HL-60/S4 (cell line): ENCODE data around the gene DUSP9.
"Not testable (repeated sequence)": the region's sequence is repeated elsewhere in the genome, so short reads cannot be mapped to it uniquely, and the experiment has no call there.

ENCODE experiments used
- in situ Hi-C: fragments of 300-500 bp; cut with MboI; formaldehyde crosslinking; loops from 2 replicates; pipeline ENCODE4 v1.14.3; 2022; ENCODE audit warnings: low sequenced_read_pairs

DUSP9 gene, protein sequence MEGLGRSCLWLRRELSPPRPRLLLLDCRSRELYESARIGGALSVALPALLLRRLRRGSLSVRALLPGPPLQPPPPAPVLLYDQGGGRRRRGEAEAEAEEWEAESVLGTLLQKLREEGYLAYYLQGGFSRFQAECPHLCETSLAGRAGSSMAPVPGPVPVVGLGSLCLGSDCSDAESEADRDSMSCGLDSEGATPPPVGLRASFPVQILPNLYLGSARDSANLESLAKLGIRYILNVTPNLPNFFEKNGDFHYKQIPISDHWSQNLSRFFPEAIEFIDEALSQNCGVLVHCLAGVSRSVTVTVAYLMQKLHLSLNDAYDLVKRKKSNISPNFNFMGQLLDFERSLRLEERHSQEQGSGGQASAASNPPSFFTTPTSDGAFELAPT

DNA sequence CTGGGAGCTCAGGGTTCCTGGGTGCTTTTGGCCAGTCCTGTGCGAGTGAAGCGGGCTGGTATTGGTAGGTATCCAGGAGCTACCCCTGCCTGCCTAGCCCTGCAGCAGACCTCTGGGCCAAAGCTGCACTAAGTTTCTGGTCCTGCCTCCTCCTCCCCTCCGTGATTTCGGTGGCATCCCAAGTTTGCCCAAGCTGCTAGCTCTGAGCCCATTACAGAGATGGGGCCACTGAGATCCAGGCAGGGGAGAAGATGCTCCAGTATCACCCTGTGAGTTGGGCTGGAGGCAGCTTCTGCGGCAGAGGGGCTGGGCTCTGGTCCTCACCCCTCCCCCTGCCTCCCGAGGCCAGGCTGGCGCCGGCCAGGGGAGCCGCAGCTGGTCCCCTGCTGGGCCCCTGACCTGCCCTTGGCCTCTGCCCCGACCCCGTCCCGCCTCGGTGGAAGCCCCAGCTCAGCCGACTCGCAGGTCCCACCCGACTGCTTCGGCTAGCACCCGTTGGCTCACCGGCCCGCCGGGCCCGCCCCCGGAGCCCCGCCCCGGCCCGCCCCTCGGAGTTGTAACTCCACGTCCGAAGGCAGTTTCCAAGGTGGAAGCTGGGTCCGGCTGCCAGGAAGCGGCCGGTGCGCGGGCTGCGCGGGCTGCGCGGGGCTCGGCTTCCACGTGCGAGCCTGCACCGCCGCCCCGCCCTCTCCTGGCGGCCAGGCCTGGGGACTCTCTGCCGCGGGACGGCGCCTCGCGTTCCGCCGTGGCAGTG lies at the start of gene DUSP9:
Gene DUSP9 (plus strand): TSS at position 584 of the 754 bp plus-strand sequence. CDS start 751 bp downstream, outside the sequence.
- in situ Hi-C loops, result loop anchor here (5.0 kb wide), 1 partner anchor 94 kb away; no protein-coding TSS in a partner anchor

DNA sequence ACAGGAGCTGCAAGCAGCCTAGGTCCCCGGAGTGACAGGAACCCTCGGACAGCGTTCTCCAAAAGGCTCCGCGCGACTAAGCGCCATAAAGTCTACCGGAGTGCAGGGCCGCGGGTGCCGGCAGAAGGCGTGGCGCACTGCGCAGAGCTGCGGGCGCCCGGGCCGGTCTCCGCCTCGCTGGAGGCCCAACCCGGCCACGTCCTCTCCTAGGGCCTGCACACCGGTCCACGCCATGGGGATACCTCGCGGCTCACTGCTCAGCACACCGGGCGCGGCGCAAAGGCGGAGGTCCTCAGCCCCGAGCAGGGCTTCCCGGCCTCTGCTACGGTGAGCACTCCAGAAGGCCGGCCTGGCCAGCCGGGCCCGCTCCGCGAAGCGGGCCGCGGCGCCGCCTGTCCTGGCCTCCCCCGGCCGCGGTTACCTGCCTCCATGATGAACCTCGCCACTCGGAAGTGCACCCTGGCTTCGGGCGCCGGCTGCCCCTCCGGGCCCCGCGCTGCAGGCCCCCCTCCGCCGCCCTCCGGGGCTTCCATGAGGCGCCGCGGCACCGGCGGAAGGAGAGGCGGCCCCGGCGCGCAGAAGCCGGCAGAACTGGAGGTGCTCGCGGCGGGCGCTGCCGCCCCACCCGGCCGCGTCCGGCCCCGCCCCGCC lies 48.3 kb upstream of the DUSP9 start, which contains the start of gene CCNQ:
Gene CCNQ (minus strand): TSS at position 599 of the 651 bp plus-strand sequence. CDS start 66 bp downstream, at position 533.
- in situ Hi-C loops, result no loop called here

DNA sequence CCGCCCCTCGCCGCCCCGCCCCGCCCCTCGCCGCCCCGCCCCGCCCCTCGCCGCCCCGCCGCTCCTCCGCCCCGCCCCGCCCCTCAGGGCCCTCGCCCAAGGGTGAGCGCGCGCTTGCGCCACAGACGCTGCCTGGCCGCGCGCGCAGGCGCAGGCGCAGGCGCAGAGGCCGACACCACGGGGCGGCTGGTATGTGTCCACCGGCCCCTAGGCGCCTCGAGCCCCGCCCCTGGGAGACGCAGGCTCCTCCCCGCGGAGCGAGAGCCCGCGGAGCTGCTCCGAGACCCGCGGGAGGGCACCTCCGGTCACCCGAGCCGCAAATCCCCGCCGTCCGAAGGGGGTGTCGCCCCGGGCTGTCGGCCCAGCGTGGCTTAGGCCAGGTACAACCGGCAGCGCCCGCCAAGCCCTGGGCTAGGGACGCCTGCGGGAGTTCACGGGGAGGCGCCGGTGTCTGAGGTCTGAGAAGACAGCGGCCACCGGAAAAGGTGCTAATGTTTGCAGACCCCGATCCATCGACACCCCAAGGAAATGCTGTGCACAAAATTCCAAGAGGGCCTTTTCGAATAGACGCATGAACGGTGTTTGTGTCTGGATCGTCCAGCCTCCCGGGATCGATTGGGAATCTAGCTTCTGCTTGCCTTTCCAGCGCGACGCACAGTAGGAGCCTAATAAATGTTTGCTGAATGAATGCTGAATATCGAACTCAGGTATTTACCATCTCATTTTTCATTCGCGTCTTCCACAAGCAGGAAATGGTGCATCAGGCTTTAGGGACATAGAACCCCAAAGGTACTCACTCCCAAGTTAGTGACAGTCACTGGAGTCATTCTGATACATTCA lies 47.6 kb upstream of the DUSP9 start:
- in situ Hi-C loops, result no loop called here

DNA sequence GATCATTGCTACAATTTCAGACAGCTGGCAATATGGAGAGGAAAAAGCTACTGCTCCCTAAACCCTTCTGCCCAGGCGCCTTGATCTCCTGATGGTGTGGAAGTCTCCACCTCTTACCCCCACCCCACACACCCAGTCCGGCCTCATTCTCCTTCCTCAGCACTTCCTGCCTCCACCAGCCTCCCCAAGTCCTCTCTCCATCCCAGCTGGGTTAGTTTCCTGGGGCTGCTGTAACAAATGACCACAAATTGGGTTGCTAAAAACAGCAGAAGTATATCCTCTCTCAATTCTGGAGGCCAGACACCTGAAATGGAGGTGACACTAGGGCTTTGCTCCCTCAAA lies 47.0 kb upstream of the DUSP9 start:
- in situ Hi-C loops, result no loop called here

DNA sequence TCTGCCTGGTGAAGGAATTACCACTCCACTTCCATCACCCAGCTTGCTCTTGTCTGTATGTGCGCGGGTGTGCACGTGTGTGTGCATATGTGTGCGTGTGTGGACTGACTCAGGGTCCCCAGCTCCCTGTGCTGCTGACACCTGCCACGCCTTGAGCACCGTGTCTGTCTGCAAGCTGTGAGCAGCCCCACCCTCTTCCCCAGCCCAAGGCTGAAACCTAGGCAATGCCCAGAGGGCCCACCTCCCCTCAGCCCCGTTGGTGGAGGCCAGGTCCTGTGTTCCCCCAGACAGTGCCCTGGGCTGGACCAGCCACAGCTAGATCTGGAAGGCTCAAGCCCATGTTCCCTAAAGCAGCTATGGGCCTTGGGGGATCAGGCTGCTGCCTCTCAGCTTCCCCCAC lies 46.1 kb upstream of the DUSP9 start:
- in situ Hi-C loops, result no loop called here

DNA sequence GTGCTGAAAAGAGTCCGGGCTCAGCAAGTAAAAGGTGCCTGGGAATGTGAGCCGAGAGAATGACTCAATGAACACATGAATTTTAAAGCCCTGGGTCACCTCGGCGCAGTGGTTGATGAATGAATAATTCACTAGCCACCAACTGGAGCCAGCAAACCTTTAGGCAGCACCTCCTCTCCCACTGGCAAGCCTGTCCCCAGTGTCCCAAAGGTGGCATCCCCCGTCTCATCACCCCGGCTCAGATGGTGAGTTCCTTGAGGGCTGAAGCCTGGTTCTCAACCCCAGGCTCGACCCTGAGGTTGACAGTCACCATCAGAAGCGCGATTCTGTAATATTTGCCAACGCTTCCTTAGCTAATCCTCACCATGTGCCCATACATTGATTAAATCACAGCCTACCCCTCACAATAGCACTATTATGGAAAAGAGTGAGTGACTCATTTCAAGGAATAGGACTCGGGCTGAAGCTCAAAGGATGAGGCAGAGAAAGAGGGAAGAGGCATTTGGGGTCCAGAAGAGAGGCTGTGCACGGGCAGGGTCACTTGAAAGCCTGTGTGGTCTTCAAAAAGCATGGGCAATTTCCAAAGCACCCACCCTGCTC lies 45.4 kb upstream of the DUSP9 start:
- in situ Hi-C loops, result no loop called here

DNA sequence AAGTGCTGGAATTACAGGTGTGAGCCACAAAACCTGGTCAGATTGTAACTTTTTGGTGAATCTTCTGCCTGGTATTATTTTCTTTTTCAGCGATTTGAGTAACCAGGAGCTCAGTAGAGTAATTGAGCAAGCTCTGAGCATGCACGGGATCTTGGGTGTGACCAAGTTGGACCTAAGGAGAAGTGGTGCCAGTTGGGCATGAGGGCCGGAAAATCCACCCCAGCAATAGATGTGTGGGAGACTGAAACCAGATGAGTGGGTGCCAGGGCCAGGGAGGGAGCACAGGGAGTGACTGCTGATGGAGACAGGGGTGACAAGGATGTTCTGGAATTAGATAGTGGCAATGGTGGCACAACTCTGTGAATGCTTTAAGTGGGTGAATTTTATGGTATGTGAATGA lies 44.4 kb upstream of the DUSP9 start:
- in situ Hi-C loops, result no loop called here

DNA sequence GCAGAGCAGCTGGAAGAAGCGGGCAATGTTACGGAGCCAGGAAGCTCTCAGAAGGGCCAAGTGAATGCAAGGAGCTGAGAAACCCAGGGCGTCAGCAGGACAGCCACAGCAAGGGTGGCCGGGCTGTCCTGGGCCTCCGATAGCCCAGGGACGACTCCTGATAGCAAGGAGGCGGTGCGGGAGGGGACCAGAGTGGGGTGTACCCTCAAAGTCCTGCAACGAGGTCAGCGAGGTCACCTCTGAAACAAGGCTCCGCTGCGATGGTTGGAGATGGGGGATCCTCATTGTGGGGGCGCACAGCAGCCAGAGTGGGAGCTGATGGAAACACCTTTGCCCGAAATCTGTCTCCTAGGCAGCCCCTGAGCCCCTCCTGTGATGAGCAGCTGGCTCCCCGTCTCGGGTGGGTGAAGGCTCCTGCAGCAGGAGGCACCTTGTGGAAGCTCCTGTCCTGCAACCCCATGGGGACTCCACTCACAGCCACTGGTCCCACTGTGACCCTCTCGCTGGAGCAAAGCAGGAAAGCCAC lies 43.8 kb upstream of the DUSP9 start:
- in situ Hi-C loops, result no loop called here

DNA sequence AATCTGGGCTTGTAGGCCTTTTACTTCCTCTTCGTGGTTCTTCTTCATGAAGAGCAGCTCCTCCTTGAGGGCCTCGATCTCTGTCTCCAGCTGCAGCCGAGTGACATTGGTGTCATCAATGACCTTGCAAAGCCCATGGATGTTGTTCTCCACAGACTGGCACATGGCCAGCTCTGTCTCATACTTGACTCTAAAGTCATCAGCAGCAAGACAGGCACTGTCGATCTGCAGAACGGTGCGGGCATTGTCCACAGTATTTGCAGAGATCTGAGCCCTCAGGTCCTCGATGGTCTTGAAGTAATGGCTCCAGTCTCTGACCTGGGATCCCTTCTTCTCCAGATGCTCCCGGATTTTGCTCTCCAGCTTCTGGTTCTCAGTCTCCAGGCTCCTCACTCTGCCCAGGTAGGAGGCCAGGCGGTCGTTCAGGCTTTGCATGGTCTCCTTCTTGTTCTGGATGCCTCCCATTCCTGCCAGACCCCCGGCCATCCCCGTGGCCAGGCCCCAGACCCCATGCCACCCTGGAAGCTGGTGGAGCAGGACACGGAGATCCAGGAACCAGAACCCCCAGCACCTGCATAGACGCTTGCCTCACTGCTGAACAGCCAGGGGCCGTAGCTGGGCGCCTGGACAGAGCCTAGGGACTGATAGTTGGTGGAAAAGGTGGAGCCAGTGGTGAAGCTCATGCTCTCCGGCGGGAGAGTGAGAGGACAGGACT lies 42.2 kb upstream of the DUSP9 start:
- in situ Hi-C loops, result not testable (repeated sequence)

DNA sequence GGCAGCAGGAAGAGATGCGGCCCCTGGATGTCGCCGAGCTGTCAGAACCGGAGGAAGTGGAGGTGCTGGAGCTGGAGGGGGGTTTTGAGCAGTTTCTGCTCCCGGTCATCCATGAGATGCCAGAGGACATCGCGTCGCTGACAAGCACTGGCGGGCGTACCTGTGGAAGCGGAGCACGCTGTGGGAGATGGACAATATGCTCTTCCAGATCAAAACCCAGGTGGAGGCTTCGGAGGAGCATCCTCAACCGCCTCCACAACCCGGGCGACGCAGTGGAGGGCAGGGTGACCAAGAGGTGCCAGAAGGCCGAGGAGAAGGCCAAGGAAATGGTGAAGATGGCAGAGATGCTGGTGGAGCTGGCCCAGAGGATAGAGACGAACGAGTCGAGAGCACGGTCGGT lies 40.5 kb upstream of the DUSP9 start:
- in situ Hi-C loops, result no loop called here

DNA sequence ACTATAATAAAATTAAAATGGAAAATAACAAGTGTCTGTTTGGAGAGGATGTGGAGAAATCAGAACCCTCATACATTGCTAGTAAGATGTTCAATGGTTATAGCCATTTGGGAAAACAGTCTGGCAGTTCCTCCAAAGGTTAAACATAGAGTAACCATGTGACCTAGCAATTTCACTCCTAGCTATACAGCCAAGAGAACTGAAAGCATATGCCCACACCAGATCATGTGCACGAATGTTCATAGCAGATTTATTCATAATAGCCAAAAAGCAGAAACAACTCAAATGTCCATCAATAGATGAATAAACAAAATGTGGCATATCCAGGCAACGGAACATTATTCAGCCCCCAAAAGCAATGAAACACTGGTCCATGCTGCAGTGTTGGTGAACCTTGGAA lies 38.6 kb upstream of the DUSP9 start:
- in situ Hi-C loops, result no loop called here

DNA sequence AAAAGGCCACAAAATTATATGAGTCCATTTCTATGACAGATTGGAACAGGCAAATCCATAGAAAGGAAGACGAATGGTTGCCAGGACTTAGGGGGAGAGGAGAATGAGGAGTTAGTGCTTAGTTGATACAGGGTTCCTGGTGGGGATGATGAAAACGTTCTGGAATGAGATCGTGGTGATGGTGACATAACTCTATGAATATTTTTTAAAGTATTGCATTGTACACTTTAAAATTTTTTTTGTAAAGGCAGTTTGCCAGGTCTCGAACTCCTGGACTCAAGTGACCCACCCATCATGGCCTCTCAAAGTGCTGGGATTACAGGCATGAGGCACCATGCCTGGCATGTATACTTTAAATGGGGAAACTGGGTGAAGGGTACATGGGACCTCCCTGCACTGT lies 38.2 kb upstream of the DUSP9 start:
- in situ Hi-C loops, result no loop called here

DNA sequence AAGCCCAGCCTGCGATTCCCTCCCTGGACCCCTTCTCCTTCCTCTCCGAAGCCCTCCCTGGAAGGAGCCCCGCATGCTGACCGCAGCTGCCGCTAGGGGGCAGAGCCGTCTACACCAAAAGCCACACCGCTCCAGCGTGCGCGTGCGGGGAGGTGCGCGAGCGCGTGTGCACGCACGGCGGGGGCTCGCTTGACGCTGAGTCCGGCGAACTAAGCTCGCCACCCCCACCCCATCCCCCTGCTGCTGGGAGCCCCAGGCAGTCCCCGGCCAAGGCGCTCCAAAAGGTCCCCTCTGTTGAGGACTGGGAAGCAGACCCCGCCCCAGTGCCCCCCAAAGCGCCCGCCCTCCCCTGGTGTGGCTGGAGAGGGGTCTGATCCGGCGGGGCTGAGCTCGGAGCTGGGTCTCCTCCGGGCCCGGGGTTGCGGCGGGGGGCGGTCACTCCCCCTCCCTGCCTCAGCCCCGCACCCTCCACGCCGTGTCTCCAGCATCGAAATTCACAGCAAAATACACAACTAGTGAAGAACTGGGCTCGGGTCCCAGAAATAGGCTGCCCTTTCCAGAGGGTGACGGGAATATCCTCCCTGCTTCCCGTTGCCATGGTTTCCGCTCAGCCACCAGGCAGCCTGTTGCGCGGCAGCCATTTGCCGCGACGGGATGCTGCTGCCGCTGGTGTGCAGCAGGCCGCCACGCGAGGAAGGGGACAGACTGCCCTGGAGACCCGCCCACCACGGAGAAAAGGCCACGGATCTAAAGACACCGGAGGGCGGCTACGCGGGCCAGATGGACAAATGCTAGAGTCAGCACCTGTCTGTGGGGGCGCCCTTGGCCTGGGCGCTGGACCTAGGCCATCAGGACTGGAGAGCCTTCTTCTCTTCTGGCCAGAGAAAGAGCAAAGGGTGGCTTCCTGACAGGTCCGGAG lies 36.8 kb upstream of the DUSP9 start:
- in situ Hi-C loops, result no loop called here

DNA sequence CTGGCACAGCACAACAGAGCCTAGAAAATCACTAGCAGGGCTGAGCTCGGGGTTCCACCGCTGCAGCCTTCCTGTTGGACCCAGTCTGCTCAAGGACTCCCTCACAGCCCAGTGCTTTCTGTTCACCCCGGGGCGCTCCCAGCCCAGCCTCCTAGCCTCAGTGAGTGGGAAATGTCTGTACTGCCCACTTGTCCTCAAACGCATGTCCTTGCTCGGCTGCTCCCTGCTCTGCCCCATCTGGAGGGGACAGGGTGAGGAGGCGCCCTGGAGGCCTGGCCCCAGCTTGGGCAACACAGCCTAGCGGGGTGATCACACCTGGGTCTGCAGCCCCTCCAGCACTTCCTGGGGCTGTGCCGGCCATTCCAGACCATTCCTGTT lies 36.2 kb upstream of the DUSP9 start:
- in situ Hi-C loops, result no loop called here

DNA sequence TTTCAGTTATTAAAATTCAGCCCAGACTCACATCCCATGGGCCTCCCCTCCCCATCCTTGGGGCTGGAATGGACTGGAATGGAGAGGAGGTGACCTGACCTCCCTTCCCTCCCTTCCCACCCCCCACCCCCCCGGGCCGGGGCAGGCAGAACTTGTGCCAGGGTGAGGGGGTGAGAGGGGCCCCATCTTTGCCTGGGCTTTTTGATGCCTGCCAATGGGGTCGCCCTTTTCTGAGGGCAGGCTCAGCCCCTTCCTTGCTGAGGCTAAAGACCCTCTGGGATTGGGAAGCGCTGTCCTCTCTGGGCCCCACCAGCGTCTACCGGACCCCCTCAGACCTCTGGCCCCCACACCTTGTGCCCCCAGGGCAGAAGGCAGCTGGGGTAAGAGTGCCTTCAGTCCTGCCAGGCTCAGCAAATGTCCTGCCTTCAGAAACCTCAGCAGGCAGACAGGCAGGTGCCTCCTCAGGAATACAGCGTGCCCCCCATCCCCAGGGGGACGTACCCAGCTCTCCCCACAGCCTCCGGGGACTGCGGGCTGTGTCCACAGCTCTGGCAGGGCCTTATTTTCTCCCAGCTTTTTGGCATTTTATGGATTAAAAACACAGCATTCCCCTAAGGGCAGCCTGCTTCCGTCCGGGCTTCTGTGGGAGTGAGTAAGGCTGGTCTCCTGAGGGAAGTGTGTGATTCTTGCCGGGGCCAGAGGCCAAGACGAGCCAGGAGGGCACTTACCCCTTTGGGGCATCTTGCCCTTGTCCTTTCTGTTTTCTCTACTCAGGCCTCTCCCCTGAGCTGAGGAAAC lies 35.5 kb upstream of the DUSP9 start:
- in situ Hi-C loops, result no loop called here

DNA sequence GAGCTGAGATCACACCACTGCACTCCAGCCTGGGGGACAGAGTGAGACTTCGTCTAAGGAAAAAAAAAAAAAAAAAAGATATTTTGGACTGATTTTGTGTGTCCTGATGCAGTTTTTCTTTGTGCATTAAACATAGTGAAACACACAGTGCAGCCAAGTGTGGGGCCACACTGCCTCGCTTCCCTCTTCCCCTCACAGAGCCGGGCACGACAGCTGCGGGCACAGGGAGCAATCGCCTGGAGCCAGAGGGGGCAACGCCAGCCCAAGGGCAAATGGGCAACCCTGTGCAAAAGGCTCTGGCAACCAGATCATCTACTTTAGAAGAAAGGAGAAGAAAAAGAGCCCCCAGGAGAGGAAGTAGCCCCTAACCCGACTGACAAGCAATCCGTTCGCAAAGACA lies 34.6 kb upstream of the DUSP9 start:
- in situ Hi-C loops, result no loop called here

DNA sequence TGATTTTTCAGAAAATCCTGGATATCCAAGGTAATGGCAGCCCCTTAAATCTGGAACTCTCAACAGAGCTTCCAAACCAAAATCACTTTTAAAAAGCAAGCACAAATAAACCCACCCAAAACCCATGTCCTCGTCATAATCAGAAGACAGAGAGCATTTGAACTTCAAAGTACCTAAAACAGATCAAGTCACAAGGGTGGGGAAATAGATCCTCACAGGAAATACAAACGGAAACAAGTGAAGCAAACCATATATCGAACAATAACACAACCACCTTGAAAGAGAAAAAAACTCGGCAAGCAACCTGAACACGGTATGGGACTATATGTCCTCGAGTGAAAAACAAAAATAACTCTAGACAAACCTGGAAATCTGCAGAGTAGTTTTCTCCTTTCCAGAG lies 32.2 kb upstream of the DUSP9 start:
- in situ Hi-C loops, result no loop called here

DNA sequence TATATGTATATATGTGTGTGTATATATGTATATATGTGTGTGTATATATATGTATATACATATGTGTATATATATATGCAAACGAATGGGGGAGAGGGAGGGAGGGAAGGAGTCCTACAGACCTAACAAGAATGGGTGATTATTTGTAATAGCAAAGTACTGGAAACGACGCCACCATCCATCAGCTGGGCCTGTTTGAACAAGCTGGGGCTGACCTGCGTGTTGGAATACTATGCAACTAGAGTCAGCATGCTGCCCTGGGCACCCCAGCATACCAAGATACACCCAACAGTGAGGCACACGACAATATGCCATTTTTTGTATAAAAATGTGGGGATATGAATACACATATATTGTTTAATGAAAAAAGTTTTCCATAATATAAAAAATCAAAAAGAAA lies 26.4 kb upstream of the DUSP9 start:
- in situ Hi-C loops, result no loop called here
